ENCODE data around the gene C2orf81. TPM values are rescaled to one million over a fixed set of nuclear protein-coding genes. Genes with fewer than 3 reads are reported as not detected.
"Not testable (repeated sequence)": the region's sequence is repeated elsewhere in the genome, so short reads cannot be mapped to it uniquely, and the experiment has no call there.

The C2orf81 gene
- total RNA-seq, 1 donor from 2014 or later = 1.6 TPM

GRCh38 chr2:74457129-74457548, 35.7 kb upstream of the C2orf81 start:
- DNase-seq (ENCODE audit: low spot score) = no peak
- H3K27ac Mint-ChIP-seq = peak overlapping the region; percentile 95
- H3K36me3 Mint-ChIP-seq (ENCODE audit: low read depth) = peaks cover 32% of the 10 kb centered on the region
- H3K27me3 Mint-ChIP-seq (ENCODE audit: low read depth) = no peaks in the 10 kb centered on the region
- peak overlapping the region; percentile 99 for H3K4me3 Mint-ChIP-seq (ENCODE audit: low read depth)
- peaks cover 40% of the 10 kb centered on the region for H3K4me1 Mint-ChIP-seq (ENCODE audit: low read depth)
- intact Hi-C loops (cut with micrococcal nuclease) = loop anchor here (1.0 to 10.0 kb wide), 4 partner anchors 8 to 1222 kb away; partner anchors contain the start of genes CCT7, HK2, MOGS and MTHFD2
- H3K9me3 Mint-ChIP-seq = no peaks in the 10 kb centered on the region

GRCh38 chr2:74454654-74455511, 33.5 kb upstream of the C2orf81 start, which contains the start of gene INO80B:
Gene INO80B (plus strand): TSS chr2:74455087. CDS start chr2:74455117, 30 bp downstream.
- intact Hi-C loops (cut with micrococcal nuclease) = loop anchor here (1.0 to 10.0 kb wide), 7 partner anchors 28 to 1220 kb away; partner anchors contain the start of genes AUP1, C2orf81, CCT7 and HK2
- Mint-ChIP-seq H3K4me1 (ENCODE audit: low read depth) (peaks cover 40% of the 10 kb centered on the region), H3K27me3 (ENCODE audit: low read depth) (peaks cover 1% of the 10 kb centered on the region), H3K4me3 (ENCODE audit: low read depth) (peak within 1 kb of the TSS; percentile 99), H3K9me3 (no peaks in the 10 kb centered on the region), H3K36me3 (ENCODE audit: low read depth) (peaks cover 22% of the 10 kb centered on the region), H3K27ac (peak within 1 kb of the TSS; percentile 95)
- peak; percentile 98 for DNase-seq (ENCODE audit: low spot score)

DNA sequence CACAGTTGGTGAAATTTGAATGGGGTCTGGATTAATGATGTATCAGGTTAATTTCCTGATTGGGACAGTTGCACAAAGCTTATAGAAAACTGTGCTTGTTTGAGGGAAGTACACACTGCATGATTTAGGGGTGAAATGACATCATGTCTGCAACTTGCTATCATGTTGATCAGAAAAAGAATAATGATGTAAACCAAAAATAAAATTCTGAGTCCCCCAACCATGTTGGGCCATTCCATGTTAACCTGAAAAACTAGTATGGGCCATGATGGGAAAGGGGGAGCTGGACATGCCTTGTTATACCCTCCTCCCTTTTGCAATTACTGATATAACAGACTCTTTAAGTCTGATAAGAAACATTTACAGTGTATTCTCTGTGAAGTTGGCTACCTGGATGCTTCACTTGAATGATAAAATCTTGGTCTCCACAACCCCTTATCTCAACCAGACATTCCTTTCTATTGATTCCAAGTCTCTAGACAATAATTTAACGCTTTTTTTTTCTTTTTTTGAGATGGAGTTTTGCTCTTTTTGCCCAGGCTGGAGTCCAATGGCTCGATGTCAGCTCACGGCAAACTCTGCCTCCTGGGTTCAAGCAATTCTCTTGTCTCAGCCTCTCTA, 29.3 kb upstream of the C2orf81 start:
- intact Hi-C loops (cut with micrococcal nuclease) = loop anchor here (10.0 kb wide), 2 partner anchors 384 to 1216 kb away; partner anchors contain the start of genes CCT7, HK2 and PRADC1
- Mint-ChIP-seq H3K27me3 (ENCODE audit: low read depth) (peaks cover 10% of the 10 kb centered on the region), H3K36me3 (ENCODE audit: low read depth) (peaks cover 7% of the 10 kb centered on the region), H3K4me3 (ENCODE audit: low read depth) (no peak overlapping the region), H3K4me1 (ENCODE audit: low read depth) (peaks cover 24% of the 10 kb centered on the region), H3K27ac (no peak overlapping the region), H3K9me3 (no peaks in the 10 kb centered on the region)
- no peak for DNase-seq (ENCODE audit: low spot score)

- DNase-seq (ENCODE audit: low spot score) = no peak
- H3K4me1 Mint-ChIP-seq (ENCODE audit: low read depth) = peaks cover 10% of the 10 kb centered on the region
- H3K9me3 Mint-ChIP-seq = no peaks in the 10 kb centered on the region
- H3K27ac Mint-ChIP-seq = no peak overlapping the region
- H3K27me3 Mint-ChIP-seq (ENCODE audit: low read depth) = peaks cover 24% of the 10 kb centered on the region
- H3K36me3 Mint-ChIP-seq (ENCODE audit: low read depth) = no peaks in the 10 kb centered on the region
- no peak overlapping the region for H3K4me3 Mint-ChIP-seq (ENCODE audit: low read depth)
- intact Hi-C loops (cut with micrococcal nuclease) = no loop called here
Observed at GRCh38 chr2:74448771-74449170, 27.4 kb upstream of the C2orf81 start.

DNA sequence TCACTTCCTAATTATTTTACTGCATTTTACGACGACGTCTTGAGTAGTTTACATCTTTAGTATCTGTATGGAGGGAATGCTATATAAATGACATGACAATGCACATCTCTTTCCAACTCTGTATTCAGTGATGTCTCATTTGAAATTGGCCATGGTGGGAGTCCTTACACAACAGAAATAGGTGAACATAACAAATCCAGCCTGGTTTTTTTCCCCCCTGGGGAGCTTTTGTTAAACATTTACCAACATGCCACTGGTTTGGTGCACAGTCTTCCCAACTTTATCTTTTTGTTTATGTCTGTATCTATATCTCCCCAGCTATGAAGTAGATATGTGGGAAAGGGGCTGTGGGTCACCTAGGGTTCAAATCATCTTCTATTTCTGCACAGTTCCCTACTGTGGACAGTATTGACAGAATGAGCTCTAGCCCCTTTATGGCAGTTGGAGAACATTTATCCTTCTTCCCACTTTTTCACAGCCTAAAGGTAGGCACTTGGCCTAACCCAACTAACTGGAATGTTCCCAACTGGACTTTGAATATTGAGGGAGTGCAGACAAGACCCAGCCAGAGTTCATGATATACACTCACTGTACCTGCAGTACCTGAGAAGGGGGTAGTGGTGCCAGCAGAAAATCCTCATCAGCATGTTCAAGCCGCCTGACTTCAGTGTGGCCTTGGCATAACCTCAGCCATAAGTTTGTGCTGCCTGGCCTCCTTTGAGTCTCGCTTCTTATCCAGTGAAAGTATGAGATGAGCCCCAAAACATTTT, 26.0 kb upstream of the C2orf81 start:
- H3K9me3 Mint-ChIP-seq = no peaks in the 10 kb centered on the region
- intact Hi-C loops (cut with micrococcal nuclease) = no loop called here
- peaks cover 27% of the 10 kb centered on the region for H3K27me3 Mint-ChIP-seq (ENCODE audit: low read depth)
- no peak overlapping the region for H3K27ac Mint-ChIP-seq
- DNase-seq (ENCODE audit: low spot score) = no peak
- H3K4me3 Mint-ChIP-seq (ENCODE audit: low read depth) = no peak overlapping the region
- peaks cover 2% of the 10 kb centered on the region for H3K4me1 Mint-ChIP-seq (ENCODE audit: low read depth)
- no peaks in the 10 kb centered on the region for H3K36me3 Mint-ChIP-seq (ENCODE audit: low read depth)

GRCh38 chr2:74444498-74445318, 23.3 kb upstream of the C2orf81 start:
- H3K27me3 Mint-ChIP-seq (ENCODE audit: low read depth) = peaks cover 35% of the 10 kb centered on the region
- DNase-seq (ENCODE audit: low spot score) = no peak
- intact Hi-C loops (cut with micrococcal nuclease) = no loop called here
- H3K4me3 Mint-ChIP-seq (ENCODE audit: low read depth) = no peak overlapping the region
- no peaks in the 10 kb centered on the region for H3K36me3 Mint-ChIP-seq (ENCODE audit: low read depth)
- H3K4me1 Mint-ChIP-seq (ENCODE audit: low read depth) = peaks cover 6% of the 10 kb centered on the region
- H3K9me3 Mint-ChIP-seq = no peaks in the 10 kb centered on the region
- H3K27ac Mint-ChIP-seq = no peak overlapping the region

GRCh38 chr2:74442483-74443297, 21.3 kb upstream of the C2orf81 start:
- peaks cover 41% of the 10 kb centered on the region for H3K27me3 Mint-ChIP-seq (ENCODE audit: low read depth)
- H3K27ac Mint-ChIP-seq; DNase-seq (ENCODE audit: low spot score); H3K36me3 Mint-ChIP-seq (ENCODE audit: low read depth); intact Hi-C loops (cut with micrococcal nuclease); H3K4me1 Mint-ChIP-seq (ENCODE audit: low read depth); H3K9me3 Mint-ChIP-seq: not testable (repeated sequence)
- peak overlapping the region; percentile 61 for H3K4me3 Mint-ChIP-seq (ENCODE audit: low read depth)

DNA sequence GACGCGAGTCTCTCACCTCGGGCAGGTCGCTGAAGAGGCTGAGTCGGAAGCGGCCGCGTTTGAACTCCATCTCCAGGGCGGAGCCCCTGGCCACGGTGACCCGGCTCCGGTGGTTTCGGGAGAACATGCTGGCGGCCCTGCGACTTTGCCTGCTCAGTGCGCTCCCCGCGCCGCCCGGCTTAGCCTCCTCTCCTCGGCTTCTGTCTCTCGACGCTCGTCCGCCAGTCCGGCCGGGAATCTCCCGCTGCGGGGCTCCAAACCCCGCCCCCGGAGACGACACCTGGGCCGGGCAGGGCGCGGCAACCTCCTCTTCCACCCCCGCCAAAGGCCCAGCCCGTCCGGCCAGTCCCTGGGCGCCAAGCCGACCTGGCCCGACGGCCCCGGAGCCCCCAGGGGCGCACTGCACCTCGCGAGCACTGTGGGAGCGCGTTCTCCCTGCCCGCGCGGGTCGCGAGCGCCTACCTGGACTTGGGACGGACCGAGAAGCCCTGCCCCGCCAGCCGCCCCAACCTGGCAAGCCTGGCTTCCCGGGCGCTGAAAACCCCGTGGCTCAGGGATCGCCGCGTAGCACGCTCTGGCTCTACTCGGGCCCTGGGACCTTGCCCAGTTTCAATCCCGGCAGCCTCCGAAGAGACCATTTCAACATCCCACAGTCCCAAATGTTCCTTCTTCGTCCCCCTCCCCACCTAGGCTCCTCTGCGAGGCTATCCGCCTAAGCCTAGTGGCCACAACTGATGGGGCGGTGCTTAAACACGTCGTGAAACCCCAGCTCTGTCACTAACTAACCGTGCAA, 20.5 kb upstream of the C2orf81 start, which contains the start of gene RTKN:
Gene RTKN (minus strand): TSS at position 248 of the 793 bp plus-strand sequence. CDS start 121 bp downstream, at position 127.
- intact Hi-C loops (cut with micrococcal nuclease) = loop anchor here (2.0 kb wide), 1 partner anchor 19 kb away; no protein-coding TSS in a partner anchor

DNA sequence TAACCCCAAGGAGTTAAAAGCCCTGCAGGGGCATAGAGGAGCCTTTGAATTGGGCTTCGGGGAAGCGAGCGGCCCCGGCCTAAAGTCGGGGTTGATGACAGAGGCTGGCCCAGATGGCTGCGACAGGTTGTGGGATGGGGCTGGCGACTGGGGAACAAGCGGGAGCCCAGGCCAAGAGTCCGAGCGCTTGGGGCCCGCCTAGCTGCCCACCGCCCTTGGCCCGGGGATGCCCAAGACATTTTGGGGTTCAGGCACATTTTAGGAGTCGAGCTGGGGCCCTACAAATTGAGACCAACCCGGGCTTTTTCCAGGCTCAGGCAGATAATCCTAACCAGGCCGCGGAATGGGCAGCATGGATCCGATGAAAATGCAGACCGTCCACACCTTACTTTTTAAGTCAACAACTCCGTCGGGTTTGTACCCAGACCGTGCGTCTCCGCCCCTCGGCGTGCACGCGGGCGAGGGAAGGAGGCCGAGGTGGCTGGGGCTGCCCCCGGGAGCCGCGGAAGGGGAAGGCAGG, 19.8 kb upstream of the C2orf81 start:
- Mint-ChIP-seq H3K9me3 (no peaks in the 10 kb centered on the region), H3K4me1 (ENCODE audit: low read depth) (peaks cover 10% of the 10 kb centered on the region), H3K4me3 (ENCODE audit: low read depth) (no peak overlapping the region), H3K36me3 (ENCODE audit: low read depth) (no peaks in the 10 kb centered on the region), H3K27me3 (ENCODE audit: low read depth) (peaks cover 35% of the 10 kb centered on the region), H3K27ac (no peak overlapping the region)
- intact Hi-C loops (cut with micrococcal nuclease) = loop anchor here (2.0 kb wide), 1 partner anchor 18 kb away; no protein-coding TSS in a partner anchor
- no peak for DNase-seq (ENCODE audit: low spot score)

More for the DNA sequence above, 20.5 kb upstream of the C2orf81 start, which contains the start of gene RTKN:
- Mint-ChIP-seq H3K36me3 (ENCODE audit: low read depth) (no peaks in the 10 kb centered on the region), H3K4me3 (ENCODE audit: low read depth) (peak within 1 kb of the TSS; percentile 61), H3K9me3 (no peaks in the 10 kb centered on the region), H3K27ac (no peak within 1 kb of the TSS), H3K4me1 (ENCODE audit: low read depth) (peaks cover 10% of the 10 kb centered on the region), H3K27me3 (ENCODE audit: low read depth) (peaks cover 35% of the 10 kb centered on the region)
- no peak for DNase-seq (ENCODE audit: low spot score)

DNA sequence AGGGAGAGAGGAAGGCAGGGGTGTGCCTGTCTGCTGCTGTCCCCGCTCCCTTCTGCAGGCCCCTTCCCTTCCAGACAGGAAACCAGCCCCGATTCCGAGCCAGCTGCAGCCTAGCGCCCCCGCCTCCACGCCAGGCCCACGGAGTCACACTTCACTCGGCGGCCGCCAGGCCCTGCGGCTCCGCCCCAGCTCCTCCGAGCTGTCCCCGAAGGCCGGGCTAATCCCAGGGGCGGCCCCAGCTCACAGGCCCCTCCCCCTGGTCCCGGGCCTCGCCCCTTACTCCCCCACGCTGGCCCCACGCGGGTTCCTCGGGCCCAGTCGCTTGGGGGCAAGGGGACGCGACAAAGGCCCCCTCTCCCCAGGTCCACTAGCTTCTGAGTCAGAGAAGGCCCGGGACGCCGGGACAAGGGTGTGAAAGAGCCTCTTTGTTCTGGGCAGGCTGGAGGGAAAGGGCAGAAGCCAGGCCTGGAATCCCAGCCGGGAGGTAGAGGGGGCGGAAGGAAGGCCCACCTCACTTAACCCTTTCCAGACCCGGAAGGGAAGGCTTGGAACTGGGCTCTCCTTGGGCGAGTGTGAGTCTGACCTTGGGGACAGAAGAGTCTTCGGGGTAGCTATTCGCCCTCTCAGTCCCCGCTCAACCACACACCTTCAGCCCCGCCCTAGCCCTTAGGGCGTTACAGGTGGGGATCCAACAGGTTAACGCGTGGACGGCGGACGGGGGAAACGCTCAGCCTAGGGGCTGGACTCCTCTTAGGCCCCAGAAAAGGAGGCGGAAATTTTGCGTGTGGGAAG, 19.2 kb upstream of the C2orf81 start:
- no peak for DNase-seq (ENCODE audit: low spot score)
- peaks cover 35% of the 10 kb centered on the region for H3K27me3 Mint-ChIP-seq (ENCODE audit: low read depth)
- intact Hi-C loops (cut with micrococcal nuclease) = loop anchor here (2.0 kb wide), 1 partner anchor 18 kb away; no protein-coding TSS in a partner anchor
- H3K4me1 Mint-ChIP-seq (ENCODE audit: low read depth) = peaks cover 10% of the 10 kb centered on the region
- H3K36me3 Mint-ChIP-seq (ENCODE audit: low read depth) = no peaks in the 10 kb centered on the region
- H3K4me3 Mint-ChIP-seq (ENCODE audit: low read depth) = peak overlapping the region; percentile 51
- H3K27ac Mint-ChIP-seq = no peak overlapping the region
- no peaks in the 10 kb centered on the region for H3K9me3 Mint-ChIP-seq

Measured in activated T-helper 2 cell treated with anti-CD3 and anti-CD28 coated beads, Interferon-gamma antibody, Interleukin-2, Interleukin-4, amounts not matched to agents 10 μg/mL and 5 μg/mL and 100 μg/mL, durations not matched to agents 14 hours and 24 hours and 36 hours (primary cell).